PFSK-1 (cell line): ENCODE data around the gene ZNF296.

Experiments
- POLR2AphosphoS5 ChIP-seq: IDR thresholded peaks from 2 replicates; pipeline ENCODE4 v1.6.1; 2012; ENCODE audit warnings: low read depth, mild to moderate bottlenecking, control low read depth, low read length, moderate library complexity
- SIN3A ChIP-seq: IDR thresholded peaks from 2 replicates; pipeline ENCODE4 v1.6.1; 2012; ENCODE audit warnings: mild to moderate bottlenecking, low read length, moderate library complexity, borderline replicate concordance; ENCODE audit not compliant: insufficient read depth
- TAF1 ChIP-seq: IDR thresholded peaks from 2 replicates; pipeline ENCODE4 v1.6.1; 2012; ENCODE audit warnings: low read length, control low read depth, borderline replicate concordance; ENCODE audit not compliant: insufficient read depth

- TF ChIP-seq POLR2AphosphoS5 (no peak), TAF1 (no peak), SIN3A (no peak)
These were observed 14.3 kb upstream of the ZNF296 start for GRCh38 chr19:45090606-45091005.
